Skeletal muscle tissue (tissue), 4 donors: ENCODE results near the gene CWF19L2. TPM values are rescaled to one million over a fixed set of nuclear protein-coding genes. Genes with fewer than 3 reads are reported as not detected.
"Not testable (repeated sequence)": the region's sequence is repeated elsewhere in the genome, so short reads cannot be mapped to it uniquely, and the experiment has no call there.

Source experiments
- H3K27ac ChIP-seq: one replicate; pipeline ENCODE4 v1.7.0; 2013; ENCODE audit warnings: mild to moderate bottlenecking, low read depth, low read length, inconsistent platforms
- H3K27me3 ChIP-seq, 3 donors: one replicate each; pipeline ENCODE4 v1.7.0; 2013; ENCODE audit warnings: low read length in 3 of 3; ENCODE audit not compliant: control insufficient read depth in 3 of 3, insufficient read depth in 3 of 3
- H3K36me3 ChIP-seq, 3 donors: one replicate each; pipeline ENCODE4 v1.7.0; 2013; ENCODE audit warnings: low read length in 3 of 3; ENCODE audit not compliant: control insufficient read depth in 3 of 3, insufficient read depth in 3 of 3
- H3K4me1 ChIP-seq, 3 donors: one replicate each; pipeline ENCODE4 v1.7.0; 2013; ENCODE audit warnings: low read length in 3 of 3, mild to moderate bottlenecking in 3 of 3; ENCODE audit not compliant: control insufficient read depth in 3 of 3, insufficient read depth in 3 of 3
- H3K4me3 ChIP-seq, 3 donors: one replicate each; pipeline ENCODE4 v1.7.0; 2013; ENCODE audit warnings: low read length in 3 of 3
- H3K9ac ChIP-seq, 3 donors: one replicate each; pipeline ENCODE4 v1.7.0; 2013; ENCODE audit warnings: low read length in 3 of 3, mild to moderate bottlenecking in 3 of 3, moderate library complexity in 2 of 3, low read depth in 1 of 3
- H3K9me3 ChIP-seq, 3 donors: one replicate each; pipeline ENCODE4 v1.7.0; 2013; ENCODE audit warnings: low read length in 3 of 3; ENCODE audit not compliant: control insufficient read depth in 3 of 3
- total RNA-seq: library from RNA; depleted of rRNA; stranded (reverse); fragments of >200 nt; gene quantifications from one replicate; pipeline ENCODE4 v1.2.3, GENCODE V29; 2014
- donor health status: Osteomylitis.

CWF19L2 gene
- total RNA-seq, 1 donor from 2014 or later, result 20.9 TPM

DNA sequence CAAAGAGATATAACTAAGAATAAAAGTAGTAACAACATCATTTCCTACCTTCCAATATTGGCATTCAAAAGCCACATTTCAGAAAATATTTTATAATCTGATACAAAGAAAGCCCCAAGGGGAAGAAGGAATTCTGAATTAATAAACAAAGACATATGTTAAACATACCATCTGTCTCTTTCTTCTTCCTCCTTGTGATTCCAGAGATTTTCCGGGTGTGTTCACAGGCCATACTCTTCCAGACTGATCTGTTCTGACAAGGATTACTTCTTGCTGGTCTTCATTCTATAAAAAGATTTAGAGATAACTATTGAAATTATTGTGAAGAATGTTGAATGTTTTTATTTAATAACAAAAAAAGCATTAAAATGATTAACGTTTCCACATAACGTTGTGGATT is 65.0 kb downstream of the CWF19L2 start:
- Histone ChIP-seq H3K4me1 (peaks cover 0 to 6% (median 0%) of the 10 kb centered on the region in 3 donors), H3K27me3 (no peaks in the 10 kb centered on the region), H3K9me3 (no peaks in the 10 kb centered on the region), H3K36me3 (peaks cover 0 to 27% (median 16%) of the 10 kb centered on the region in 3 donors), H3K4me3 (no peak overlapping the region), H3K27ac (no peak overlapping the region), H3K9ac (no peak overlapping the region)

DNA sequence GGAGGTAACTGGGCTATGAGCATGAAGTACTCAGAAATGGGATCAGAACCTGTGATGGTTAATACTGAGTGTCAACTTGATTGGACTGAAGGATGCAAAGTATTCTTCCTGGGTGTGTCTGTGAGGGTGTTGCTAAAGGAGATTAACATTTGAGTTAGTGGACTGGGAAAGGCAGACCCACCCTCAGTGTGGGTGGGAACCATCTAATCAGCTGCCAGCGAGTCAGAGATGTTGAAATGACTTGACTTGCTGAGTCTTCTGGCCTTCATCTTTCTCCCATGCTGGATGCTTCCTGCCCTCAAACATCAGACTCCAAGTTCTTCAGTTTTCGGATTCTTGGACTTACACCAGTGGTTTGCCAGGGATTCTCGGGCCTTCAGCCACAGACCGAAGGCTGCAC is 66.9 kb downstream of the CWF19L2 start:
- not testable (repeated sequence) for H3K9ac ChIP-seq, H3K27me3 ChIP-seq, H3K4me1 ChIP-seq, H3K4me3 ChIP-seq, H3K9me3 ChIP-seq, H3K27ac ChIP-seq
- H3K36me3 ChIP-seq, result peaks cover 0 to 28% (median 16%) of the 10 kb centered on the region in 3 donors

DNA sequence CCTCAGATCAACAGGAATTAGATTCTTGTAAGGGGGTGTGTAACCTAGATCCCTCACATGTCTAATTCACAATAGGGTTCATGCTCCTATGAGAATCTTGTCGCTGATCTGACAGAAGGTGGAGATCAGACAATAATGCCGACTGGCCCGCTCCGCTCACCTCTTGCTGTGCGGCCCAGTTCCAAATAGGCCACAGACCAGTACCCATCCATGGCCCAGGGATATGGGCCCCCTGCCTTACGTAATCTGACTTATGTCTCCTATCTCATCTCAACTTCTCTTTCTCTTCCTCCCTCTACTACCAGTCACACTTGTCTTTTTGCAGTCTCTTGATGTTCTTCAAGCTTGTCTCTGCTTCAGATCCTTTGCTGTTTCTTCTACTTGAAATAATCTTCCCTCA is 70.0 kb downstream of the CWF19L2 start:
- H3K9ac ChIP-seq, result no peak overlapping the region
- no peak overlapping the region for H3K4me3 ChIP-seq
- no peaks in the 10 kb centered on the region for H3K4me1 ChIP-seq
- H3K36me3 ChIP-seq, result peaks cover 0 to 28% (median 16%) of the 10 kb centered on the region in 3 donors
- no peaks in the 10 kb centered on the region for H3K27me3 ChIP-seq
- H3K27ac ChIP-seq, result no peak overlapping the region
- no peaks in the 10 kb centered on the region for H3K9me3 ChIP-seq

DNA sequence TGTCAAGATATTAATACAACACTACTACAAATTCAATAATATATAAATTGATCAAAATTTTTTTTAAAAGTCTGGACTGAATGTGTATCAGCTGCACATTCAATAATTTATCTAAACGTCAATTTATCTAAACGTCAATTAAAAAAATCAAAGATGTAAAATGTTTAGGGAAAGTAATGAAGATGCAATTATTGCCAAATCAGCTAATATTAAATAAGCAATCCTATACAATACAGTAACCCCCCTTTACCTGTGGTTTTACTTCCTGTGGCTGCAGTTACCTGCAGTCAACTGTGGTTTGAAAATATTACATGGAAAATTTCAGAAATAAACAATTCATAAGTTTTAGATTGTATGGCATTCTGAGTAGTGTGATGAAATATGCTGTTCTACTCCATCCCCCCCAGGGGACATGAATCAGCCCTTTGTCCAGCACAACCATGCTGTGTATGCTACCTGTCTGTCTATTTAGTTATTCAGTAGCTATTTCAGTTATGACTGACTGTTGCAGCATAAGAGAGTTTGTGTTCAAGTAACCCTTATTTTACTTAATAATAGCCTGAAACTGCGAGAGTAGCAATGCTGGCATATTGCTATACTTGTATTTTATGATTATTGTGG is 72.2 kb downstream of the CWF19L2 start:
- H3K27ac ChIP-seq, result no peak overlapping the region
- H3K9ac ChIP-seq, result no peak overlapping the region
- no peaks in the 10 kb centered on the region for H3K9me3 ChIP-seq
- no peak overlapping the region for H3K4me3 ChIP-seq
- peaks cover 0 to 8% (median 5%) of the 10 kb centered on the region in 3 donors for H3K36me3 ChIP-seq
- no peaks in the 10 kb centered on the region for H3K27me3 ChIP-seq
- H3K4me1 ChIP-seq, result no peaks in the 10 kb centered on the region

DNA sequence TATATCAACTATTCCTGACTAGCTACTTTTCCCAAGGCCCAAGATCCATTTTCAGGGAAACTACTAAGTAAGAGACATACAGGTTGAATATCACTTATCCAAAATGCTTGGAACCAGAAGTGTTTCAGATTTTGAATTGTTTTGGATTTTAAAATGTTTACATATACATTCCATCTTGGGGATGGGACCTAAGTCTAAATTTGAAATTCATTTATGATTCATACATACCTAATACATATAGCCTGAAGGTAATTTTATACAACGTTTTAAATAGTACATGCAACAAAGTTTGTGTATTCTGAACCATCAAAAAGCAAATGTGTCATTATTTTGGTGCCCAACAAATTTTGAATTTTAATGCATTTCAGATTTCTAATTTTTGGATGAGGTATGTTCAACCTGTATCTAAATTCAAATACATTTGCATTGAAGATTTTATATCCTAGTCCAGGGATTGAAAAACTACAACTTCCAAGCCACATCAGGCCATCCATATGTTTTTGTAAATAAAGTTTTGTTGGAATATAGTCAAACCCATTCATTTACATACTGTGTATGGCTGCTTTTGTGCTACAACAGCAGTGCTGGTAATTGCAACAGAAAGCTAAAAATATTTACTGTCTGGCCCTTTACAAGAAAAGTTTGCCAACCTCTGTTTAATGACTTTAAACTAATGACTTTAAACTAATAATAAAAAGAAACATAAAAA is 73.3 kb downstream of the CWF19L2 start:
- no peak overlapping the region for H3K27ac ChIP-seq
- H3K9ac ChIP-seq, result no peak overlapping the region
- peaks cover 0 to 8% (median 0%) of the 10 kb centered on the region in 3 donors for H3K36me3 ChIP-seq
- no peaks in the 10 kb centered on the region for H3K9me3 ChIP-seq
- H3K4me1 ChIP-seq, result no peaks in the 10 kb centered on the region
- no peak overlapping the region for H3K4me3 ChIP-seq
- no peaks in the 10 kb centered on the region for H3K27me3 ChIP-seq

DNA sequence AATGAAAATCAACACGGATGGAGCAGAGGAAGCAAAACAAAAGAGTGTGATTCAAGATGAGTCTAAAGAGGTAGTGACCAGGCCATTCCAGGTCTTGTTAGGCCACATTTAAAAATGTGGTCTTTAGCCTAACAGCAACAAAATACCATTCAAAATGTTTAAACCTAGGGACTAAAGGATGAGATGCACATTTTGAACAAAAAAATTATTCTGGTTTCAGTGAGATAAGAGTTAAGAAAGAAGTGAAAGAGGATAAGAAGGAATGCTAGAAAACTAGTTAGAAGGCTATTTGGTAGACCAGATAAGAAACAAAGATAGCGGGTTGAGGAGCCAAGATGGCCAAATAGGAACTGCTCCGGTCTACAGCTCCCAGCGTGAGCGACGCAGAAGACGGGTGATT is 85.2 kb downstream of the CWF19L2 start:
- H3K4me3 ChIP-seq, result no peak overlapping the region
- H3K9ac ChIP-seq, result no peak overlapping the region
- H3K36me3 ChIP-seq, result no peaks in the 10 kb centered on the region
- H3K27ac ChIP-seq, result no peak overlapping the region
- no peaks in the 10 kb centered on the region for H3K9me3 ChIP-seq
- H3K4me1 ChIP-seq, result no peaks in the 10 kb centered on the region
- no peaks in the 10 kb centered on the region for H3K27me3 ChIP-seq

DNA sequence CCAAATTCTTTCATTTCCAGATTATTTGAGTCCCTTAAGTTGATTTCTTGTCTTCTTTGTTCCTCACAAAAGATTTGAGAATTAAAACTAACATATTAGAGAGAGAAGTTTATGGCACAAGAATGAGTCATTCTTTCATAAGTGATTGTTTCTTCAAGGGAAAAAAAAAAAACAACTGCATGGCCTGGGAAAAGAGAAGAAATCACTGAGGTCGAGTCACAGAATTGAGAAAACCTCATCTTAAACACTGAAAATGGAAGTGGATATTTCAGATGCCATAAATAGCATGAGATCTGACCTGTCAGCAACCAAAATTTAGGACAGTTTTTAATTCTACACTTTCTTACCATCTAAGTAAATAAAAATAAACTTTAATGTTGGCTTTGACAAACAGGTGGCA is 87.2 kb downstream of the CWF19L2 start:
- no peak overlapping the region for H3K27ac ChIP-seq
- no peaks in the 10 kb centered on the region for H3K36me3 ChIP-seq
- no peaks in the 10 kb centered on the region for H3K9me3 ChIP-seq
- no peak overlapping the region for H3K4me3 ChIP-seq
- H3K27me3 ChIP-seq, result no peaks in the 10 kb centered on the region
- no peaks in the 10 kb centered on the region for H3K4me1 ChIP-seq
- H3K9ac ChIP-seq, result no peak overlapping the region

DNA sequence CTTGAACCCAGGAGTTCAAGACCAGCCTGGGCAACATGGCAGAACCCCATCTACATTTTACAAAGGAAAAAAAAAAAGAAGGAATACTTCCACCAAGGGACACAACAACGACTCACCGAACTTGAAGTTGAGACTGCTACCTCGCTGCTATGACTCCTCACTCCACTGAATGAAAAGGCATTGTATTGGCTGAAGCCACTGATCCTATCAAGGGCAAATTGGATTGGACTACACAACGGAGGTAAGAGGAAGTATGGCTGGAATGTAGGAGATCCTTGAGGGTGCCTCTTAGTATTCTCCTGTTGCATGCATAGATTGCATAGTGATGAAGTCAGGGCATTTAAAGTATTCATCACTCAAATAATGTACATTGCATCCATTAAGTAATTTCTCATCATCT is 97.9 kb downstream of the CWF19L2 start:
- no peak overlapping the region for H3K9ac ChIP-seq
- peaks cover 0 to 2% (median 0%) of the 10 kb centered on the region in 3 donors for H3K36me3 ChIP-seq
- no peaks in the 10 kb centered on the region for H3K9me3 ChIP-seq
- H3K27ac ChIP-seq, result no peak overlapping the region
- no peaks in the 10 kb centered on the region for H3K4me1 ChIP-seq
- H3K27me3 ChIP-seq, result no peaks in the 10 kb centered on the region
- H3K4me3 ChIP-seq, result no peak overlapping the region

DNA sequence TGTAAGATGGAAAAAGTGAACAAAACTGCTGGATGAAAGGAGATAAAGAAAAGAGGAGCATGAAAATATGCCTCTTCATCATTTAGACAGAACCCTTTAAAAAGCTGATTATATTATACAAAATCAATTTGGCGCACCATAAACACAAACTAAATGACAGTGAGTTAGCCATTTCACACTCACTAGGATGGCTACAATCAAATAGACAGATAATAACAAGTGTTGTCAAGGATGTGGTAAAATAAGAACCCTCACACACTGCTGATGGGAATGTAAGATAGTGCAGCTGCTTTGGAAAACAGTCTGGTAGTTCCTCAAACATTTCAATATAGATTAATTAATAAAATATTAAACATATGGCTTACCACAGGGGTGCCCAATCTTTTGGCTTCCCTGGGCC is 99.7 kb downstream of the CWF19L2 start:
- Histone ChIP-seq H3K9ac (no peak overlapping the region), H3K9me3 (no peaks in the 10 kb centered on the region), H3K4me1 (no peaks in the 10 kb centered on the region), H3K27ac (no peak overlapping the region), H3K27me3 (no peaks in the 10 kb centered on the region), H3K36me3 (peaks cover 0 to 2% (median 0%) of the 10 kb centered on the region in 3 donors), H3K4me3 (no peak overlapping the region)

DNA sequence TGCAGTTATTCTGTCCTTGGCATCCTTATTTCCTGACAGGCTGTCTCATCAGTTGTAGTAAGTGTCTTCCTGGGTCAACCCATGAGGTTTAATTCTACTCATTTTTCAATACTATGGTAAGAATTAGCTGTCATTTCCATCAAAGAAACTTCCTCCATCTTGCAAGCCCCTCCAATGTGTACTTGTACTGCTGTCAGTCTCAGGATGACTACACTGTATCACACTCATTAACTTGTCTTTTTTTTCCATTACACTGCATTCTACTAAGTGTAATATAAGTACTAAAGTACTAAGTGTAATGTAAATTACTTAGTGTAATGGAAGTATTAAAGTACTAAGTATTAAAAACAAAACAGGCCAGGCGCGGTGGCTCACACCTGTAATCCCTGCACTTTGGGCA is 102.8 kb downstream of the CWF19L2 start:
- H3K4me1 ChIP-seq, result no peaks in the 10 kb centered on the region

More for the DNA sequence above, 102.8 kb downstream of the CWF19L2 start:
- Histone ChIP-seq H3K27me3 (no peaks in the 10 kb centered on the region), H3K9ac (no peak overlapping the region), H3K36me3 (peaks cover 0 to 13% (median 6%) of the 10 kb centered on the region in 3 donors), H3K27ac (no peak overlapping the region), H3K9me3 (no peaks in the 10 kb centered on the region), H3K4me3 (no peak overlapping the region)
